ENCODE measurements around the gene ANKRD9. TPM values are rescaled to one million over a fixed set of nuclear protein-coding genes. Genes with fewer than 3 reads are reported as not detected.

Gene ANKRD9
- total and polyA plus RNA-seq, 10 of the 15 experiments (the other 5 are each of a cell fraction or from before 2014, with no cell fraction given) = 0.03 to 3.6 (median 0.49) TPM

- RAD21 ChIA-PET (ENCODE audit: unreplicated experiment) = no interaction called here
- H3K36me3 ChIP-seq (ENCODE audit: control insufficient read depth in 2 of 2, insufficient read depth in 2 of 2, low read length in 1 of 2) = no peaks in the 10 kb centered on the region
- FAIRE-seq = no peak
- in situ Hi-C loops (cut with MboI) = no loop called here
- H3K4me2 ChIP-seq (ENCODE audit: control insufficient read depth, insufficient read depth) = no peak overlapping the region
- no peaks in the 10 kb centered on the region for H3K9me3 ChIP-seq (replicated peaks; ENCODE audit: control insufficient read depth, insufficient read depth, low read length)
- ATAC-seq = no peak
- H3K4me1 ChIP-seq (ENCODE audit: control insufficient read depth, insufficient read depth, low read length) = no peaks in the 10 kb centered on the region
- H3K27ac ChIP-seq (ENCODE audit: control insufficient read depth, insufficient read depth) = no peak overlapping the region
- no peaks in the 10 kb centered on the region for H3K79me2 ChIP-seq (ENCODE audit: control insufficient read depth, insufficient read depth, low read length)
- H4K20me1 ChIP-seq (ENCODE audit: control insufficient read depth, insufficient read depth) = no peaks in the 10 kb centered on the region
- SMC1A ChIA-PET (ENCODE audit: uncharacterized antibody, unreplicated experiment) = interaction anchor here (1.0 kb wide), 1 partner anchor 223 kb away, joined by 3 read pairs; no protein-coding TSS in a partner anchor
- TF ChIP-seq ZNF274 (IDR thresholded peaks at IDR 0.05; ENCODE audit: insufficient read depth, insufficient read length) (no peak), SUPT20H (IDR thresholded peaks at IDR 0.05; ENCODE audit: borderline replicate concordance, control insufficient read depth, low read depth, low read length) (no peak), RBBP5 (conservative IDR thresholded peaks at IDR 0.05) (no peak), EED (IDR thresholded peaks at IDR 0.05; ENCODE audit: low read depth) (no peak), POLR2AphosphoS5 (IDR thresholded peaks at IDR 0.05; ENCODE audit: low read length) (no peak), MTA3 (IDR thresholded peaks at IDR 0.05; ENCODE audit: borderline replicate concordance, low read length) (no peak)
- no peaks in the 10 kb centered on the region for H3K27me3 ChIP-seq (replicated peaks in 1 of 2; ENCODE audit: control insufficient read depth in 2 of 2, insufficient read depth in 2 of 2, low read length in 1 of 2)
- no TSS peak for BruUV-seq (replicated peaks)
- no peak overlapping the region for H3K9ac ChIP-seq (ENCODE audit: control insufficient read depth, insufficient read depth, low read length)
- no peak overlapping the region for H2AFZ ChIP-seq (ENCODE audit: control insufficient read depth, low read depth, low read length)
- no peak for DNase-seq (ENCODE audit: low read depth, low spot score)
- CTCF ChIA-PET = interaction anchor here (0.5 to 1.8 kb wide), 2 partner anchors 34 to 162 kb away, joined by 4 to 5 read pairs; no protein-coding TSS in a partner anchor
- no peak overlapping the region for H3K4me3 ChIP-seq
- POLR2A ChIA-PET = no interaction called here
- intact Hi-C loops (cut with micrococcal nuclease; ENCODE audit: unreplicated experiment) = no loop called here
- WGBS (ENCODE audit: insufficient coverage, insufficient replicate concordance, low lambda C conversion rate, missing lambda C conversion rate) = 83% methylated on average over 8 of the region's 8 CpGs
These were observed 37.4 kb downstream of the ANKRD9 start for GRCh38 chr14:102471921-102472790.

GRCh38 chr14:102469261-102469660, 40.3 kb downstream of the ANKRD9 start:
- Histone ChIP-seq H3K9me3 (replicated peaks; ENCODE audit: control insufficient read depth, insufficient read depth, low read length) (no peaks in the 10 kb centered on the region), H4K20me1 (ENCODE audit: control insufficient read depth, insufficient read depth) (no peaks in the 10 kb centered on the region), H3K36me3 (ENCODE audit: control insufficient read depth in 2 of 2, insufficient read depth in 2 of 2, low read length in 1 of 2) (no peaks in the 10 kb centered on the region; a peak in 1 of 4 replicates), H3K4me2 (ENCODE audit: control insufficient read depth, insufficient read depth) (no peak overlapping the region), H3K9ac (ENCODE audit: control insufficient read depth, insufficient read depth, low read length) (no peak overlapping the region), H3K4me1 (ENCODE audit: control insufficient read depth, insufficient read depth, low read length) (no peaks in the 10 kb centered on the region), H3K27ac (ENCODE audit: control insufficient read depth, insufficient read depth) (no peak overlapping the region), H3K4me3 (no peak overlapping the region), H2AFZ (ENCODE audit: control insufficient read depth, low read depth, low read length) (no peak overlapping the region), H3K27me3 (replicated peaks in 1 of 2; ENCODE audit: control insufficient read depth in 2 of 2, insufficient read depth in 2 of 2, low read length in 1 of 2) (no peaks in the 10 kb centered on the region), H3K79me2 (ENCODE audit: control insufficient read depth, insufficient read depth, low read length) (no peaks in the 10 kb centered on the region)
- no TSS peak for BruUV-seq (replicated peaks)
- RAD21 ChIA-PET (ENCODE audit: unreplicated experiment) = no interaction called here
- CTCF ChIA-PET = no interaction called here
- intact Hi-C loops (cut with micrococcal nuclease; ENCODE audit: unreplicated experiment) (no loop called here), in situ Hi-C loops (cut with MboI) (no loop called here)
- FAIRE-seq (no peak), ATAC-seq (no peak), DNase-seq (ENCODE audit: low read depth, low spot score) (no peak)
- SMC1A ChIA-PET (ENCODE audit: uncharacterized antibody, unreplicated experiment) = no interaction called here
- POLR2A ChIA-PET = no interaction called here
- WGBS (ENCODE audit: insufficient coverage, insufficient replicate concordance, low lambda C conversion rate, missing lambda C conversion rate) = 50% methylated on average over 1 of the region's 1 CpG
- TF ChIP-seq BRCA1 (IDR thresholded peaks at IDR 0.05; ENCODE audit: low read depth, low read length) (no peak), ESRRA (IDR thresholded peaks at IDR 0.05; ENCODE audit: low read length) (no peak), PRDM15 (CRISPR knock-in tag; IDR thresholded peaks at IDR 0.05) (no peak), CHD1 (IDR thresholded peaks at IDR 0.05; ENCODE audit: low read depth, low read length) (no peak), SMAD1 (IDR thresholded peaks at IDR 0.05; ENCODE audit: low read depth, partially characterized antibody) (no peak), BCL3 (IDR thresholded peaks at IDR 0.05; ENCODE audit: borderline replicate concordance, insufficient read depth, low read depth, low read length, poor library complexity, severe bottlenecking) (no peak), FOXK2 (IDR thresholded peaks at IDR 0.05) (no peak)

Data from GM12878 (cell line).